Measurements from ENCODE around the gene TIMM10B. TPM values are rescaled to one million over a fixed set of nuclear protein-coding genes. Genes with fewer than 3 reads are reported as not detected.

TIMM10B gene
- total and polyA plus RNA-seq, 2 of the 13 experiments (the other 11 are each of a cell fraction or from before 2014, with no cell fraction given) = 34.9 to 39.5 TPM

DNA sequence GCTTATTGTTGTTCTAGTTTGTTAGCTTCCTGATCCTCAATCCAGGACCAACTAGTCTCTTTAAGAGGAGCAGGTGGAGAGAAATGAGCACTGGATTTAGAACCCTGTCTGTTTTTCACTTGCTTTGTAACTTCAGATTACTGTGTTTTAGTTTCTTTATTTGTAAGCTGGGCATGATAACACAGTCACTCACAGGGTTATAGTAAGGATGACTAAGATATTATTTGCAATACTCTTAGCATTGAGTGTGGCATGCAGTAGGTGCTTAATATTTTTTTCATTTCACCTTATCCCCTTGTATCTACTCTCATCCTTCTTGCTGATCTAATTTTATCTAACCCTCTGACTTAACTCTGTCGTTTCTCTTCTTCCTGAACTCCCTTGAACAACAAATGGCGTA is 49.5 kb downstream of the TIMM10B start:
- TF ChIP-seq, protein P1, sequence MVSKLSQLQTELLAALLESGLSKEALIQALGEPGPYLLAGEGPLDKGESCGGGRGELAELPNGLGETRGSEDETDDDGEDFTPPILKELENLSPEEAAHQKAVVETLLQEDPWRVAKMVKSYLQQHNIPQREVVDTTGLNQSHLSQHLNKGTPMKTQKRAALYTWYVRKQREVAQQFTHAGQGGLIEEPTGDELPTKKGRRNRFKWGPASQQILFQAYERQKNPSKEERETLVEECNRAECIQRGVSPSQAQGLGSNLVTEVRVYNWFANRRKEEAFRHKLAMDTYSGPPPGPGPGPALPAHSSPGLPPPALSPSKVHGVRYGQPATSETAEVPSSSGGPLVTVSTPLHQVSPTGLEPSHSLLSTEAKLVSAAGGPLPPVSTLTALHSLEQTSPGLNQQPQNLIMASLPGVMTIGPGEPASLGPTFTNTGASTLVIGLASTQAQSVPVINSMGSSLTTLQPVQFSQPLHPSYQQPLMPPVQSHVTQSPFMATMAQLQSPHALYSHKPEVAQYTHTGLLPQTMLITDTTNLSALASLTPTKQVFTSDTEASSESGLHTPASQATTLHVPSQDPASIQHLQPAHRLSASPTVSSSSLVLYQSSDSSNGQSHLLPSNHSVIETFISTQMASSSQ (IDR thresholded peaks at IDR 0.05; ENCODE audit: low read depth) = no peak
- TF ChIP-seq, protein P1 (CRISPR knock-in tag; IDR thresholded peaks at IDR 0.05; ENCODE audit: borderline replicate concordance) = no peak
- TF ChIP-seq, protein P2, sequence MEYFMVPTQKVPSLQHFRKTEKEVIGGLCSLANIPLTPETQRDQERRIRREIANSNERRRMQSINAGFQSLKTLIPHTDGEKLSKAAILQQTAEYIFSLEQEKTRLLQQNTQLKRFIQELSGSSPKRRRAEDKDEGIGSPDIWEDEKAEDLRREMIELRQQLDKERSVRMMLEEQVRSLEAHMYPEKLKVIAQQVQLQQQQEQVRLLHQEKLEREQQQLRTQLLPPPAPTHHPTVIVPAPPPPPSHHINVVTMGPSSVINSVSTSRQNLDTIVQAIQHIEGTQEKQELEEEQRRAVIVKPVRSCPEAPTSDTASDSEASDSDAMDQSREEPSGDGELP (IDR thresholded peaks at IDR 0.05; ENCODE audit: borderline replicate concordance, low read depth) = no peak
- TF ChIP-seq KDM5B (CRISPR knock-in tag; IDR thresholded peaks at IDR 0.05; ENCODE audit: borderline replicate concordance) = no peak
- no peak for TF ChIP-seq HDAC6 (IDR thresholded peaks at IDR 0.05; ENCODE audit: low read depth, low read length)
- no peak for TF ChIP-seq TGIF2 (CRISPR knock-in tag; IDR thresholded peaks at IDR 0.05)
- no peak for TF ChIP-seq ZBTB8A (CRISPR knock-in tag; IDR thresholded peaks at IDR 0.05; ENCODE audit: borderline replicate concordance, low read depth)
- no peak for TF ChIP-seq ZNF577 (CRISPR knock-in tag; IDR thresholded peaks at IDR 0.05; ENCODE audit: borderline replicate concordance, low read depth)
- TF ChIP-seq, protein P3, sequence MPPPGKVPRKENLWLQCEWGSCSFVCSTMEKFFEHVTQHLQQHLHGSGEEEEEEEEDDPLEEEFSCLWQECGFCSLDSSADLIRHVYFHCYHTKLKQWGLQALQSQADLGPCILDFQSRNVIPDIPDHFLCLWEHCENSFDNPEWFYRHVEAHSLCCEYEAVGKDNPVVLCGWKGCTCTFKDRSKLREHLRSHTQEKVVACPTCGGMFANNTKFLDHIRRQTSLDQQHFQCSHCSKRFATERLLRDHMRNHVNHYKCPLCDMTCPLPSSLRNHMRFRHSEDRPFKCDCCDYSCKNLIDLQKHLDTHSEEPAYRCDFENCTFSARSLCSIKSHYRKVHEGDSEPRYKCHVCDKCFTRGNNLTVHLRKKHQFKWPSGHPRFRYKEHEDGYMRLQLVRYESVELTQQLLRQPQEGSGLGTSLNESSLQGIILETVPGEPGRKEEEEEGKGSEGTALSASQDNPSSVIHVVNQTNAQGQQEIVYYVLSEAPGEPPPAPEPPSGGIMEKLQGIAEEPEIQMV (CRISPR knock-in tag; IDR thresholded peaks at IDR 0.05; ENCODE audit: low read depth) = no peak
- TF ChIP-seq ZNF737 (CRISPR knock-in tag; IDR thresholded peaks at IDR 0.05; ENCODE audit: borderline replicate concordance) = no peak
- TF ChIP-seq, protein P4, sequence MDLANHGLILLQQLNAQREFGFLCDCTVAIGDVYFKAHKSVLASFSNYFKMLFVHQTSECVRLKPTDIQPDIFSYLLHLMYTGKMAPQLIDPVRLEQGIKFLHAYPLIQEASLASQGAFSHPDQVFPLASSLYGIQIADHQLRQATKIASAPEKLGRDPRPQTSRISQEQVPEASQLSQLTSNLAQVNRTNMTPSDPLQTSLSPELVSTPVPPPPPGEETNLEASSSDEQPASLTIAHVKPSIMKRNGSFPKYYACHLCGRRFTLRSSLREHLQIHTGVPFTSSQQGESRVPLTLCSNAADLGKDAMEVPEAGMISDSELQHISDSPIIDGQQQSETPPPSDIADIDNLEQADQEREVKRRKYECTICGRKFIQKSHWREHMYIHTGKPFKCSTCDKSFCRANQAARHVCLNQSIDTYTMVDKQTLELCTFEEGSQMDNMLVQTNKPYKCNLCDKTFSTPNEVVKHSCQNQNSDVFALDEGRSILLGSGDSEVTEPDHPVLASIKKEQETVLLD (CRISPR knock-in tag; IDR thresholded peaks at IDR 0.05; ENCODE audit: low read depth) = no peak
- TF ChIP-seq ZNF282 (IDR thresholded peaks at IDR 0.05; ENCODE audit: partially characterized antibody) = no peak
- no peak for TF ChIP-seq ZNF350 (CRISPR knock-in tag; IDR thresholded peaks at IDR 0.05; ENCODE audit: borderline replicate concordance, low read depth)

More for the DNA sequence above, 49.5 kb downstream of the TIMM10B start:
- Histone ChIP-seq H2AFZ (ENCODE audit: low read length) (no peak overlapping the region), H3K79me2 (ENCODE audit: insufficient read depth, low read length) (no peaks in the 10 kb centered on the region), H3K4me1 (ENCODE audit: insufficient read depth, low read length) (no peaks in the 10 kb centered on the region), H3K9me3 (ENCODE audit: low read length) (no peaks in the 10 kb centered on the region), H3K36me3 (replicated peaks in 1 of 2; ENCODE audit: control insufficient read depth in 1 of 2, insufficient read depth in 2 of 2, low read length in 2 of 2) (no peaks in the 10 kb centered on the region; a peak in 2 of 5 replicates), H4K20me1 (ENCODE audit: insufficient read depth, low read length) (peaks cover 4% of the 10 kb centered on the region; the same call in 1 of the 2 replicates), H3K4me3 (replicated peaks in 1 of 3; ENCODE audit: insufficient read depth in 1 of 3, low read depth in 2 of 3, low read length in 3 of 3) (no peak overlapping the region), H3K27ac (ENCODE audit: extremely low read length, insufficient read depth, low read length) (no peak overlapping the region), H3K27me3 (ENCODE audit: control insufficient read depth in 1 of 2, insufficient read depth in 2 of 2, low read length in 2 of 2) (no peaks in the 10 kb centered on the region), H3K4me2 (ENCODE audit: low read depth, low read length) (no peak overlapping the region), H3K9ac (ENCODE audit: insufficient read depth, low read depth, low read length) (no peak overlapping the region)
- ATAC-seq = no peak
- intact Hi-C loops (cut with micrococcal nuclease; ENCODE audit: unreplicated experiment) = loop anchor here (1.0 to 5.0 kb wide), 5 partner anchors 71 to 175 kb away; partner anchors contain the start of genes ILK, MRPL17 and RRP8
- ChIA-PET CTCF (ENCODE audit: low intra/inter-chr PET ratio, low total read pairs) (interaction anchor here (0.7 to 2.3 kb wide), 5 partner anchors 136 to 227 kb away, joined by 3 to 16 read pairs (median 9); partner anchors contain the start of gene MRPL17), POLR2A (interaction anchor here (1.1 to 2.1 kb wide), 2 partner anchors 74 to 152 kb away, joined by 4 to 8 read pairs; partner anchors contain the start of gene MRPL17)
- in situ Hi-C loops (cut with HindIII; ENCODE audit: extremely low pct_ligation_motif_present, low pct_unique_long_range_greater_than_20kb) = no loop called here
- 99% methylated on average over 2 of the region's 2 CpGs for WGBS (ENCODE audit: low lambda C conversion rate)
- FAIRE-seq = no peak
- DNase-seq (ENCODE audit: low spot score) = no peak
- BruUV-seq (replicated peaks) = no TSS peak
